ENCODE results near the gene DMRT3. TPM values are rescaled to one million over a fixed set of nuclear protein-coding genes. Genes with fewer than 3 reads are reported as not detected.
A peak's percentile ranks its signal among the peaks of the same experiment; 100 is the strongest.

The DMRT3 gene
- total RNA-seq, 1 experiment from 2014 or later, result not detected

DNA sequence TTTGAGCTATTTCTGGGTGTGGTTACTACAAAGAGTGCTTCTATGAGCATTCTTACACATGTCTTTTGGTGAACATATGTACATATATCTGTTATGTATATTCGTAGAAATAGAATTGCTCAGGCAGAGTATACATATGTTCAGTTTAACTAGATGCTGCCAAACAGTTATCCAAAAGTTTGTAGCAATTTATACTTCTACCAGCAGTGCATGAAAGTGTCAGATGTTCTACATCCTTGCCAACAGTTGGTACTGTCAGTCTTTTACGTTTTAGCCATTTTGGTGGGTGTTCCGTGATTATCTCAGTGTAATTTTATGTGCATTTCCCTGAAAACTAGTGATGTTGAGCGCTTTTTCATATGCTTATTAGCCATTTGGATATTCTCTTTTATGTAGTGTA lies 37.8 kb downstream of the DMRT3 start:
- H3K9me2 ChIP-seq (ENCODE audit: insufficient read depth), result no peaks in the 10 kb centered on the region
- TF ChIP-seq, protein P1, sequence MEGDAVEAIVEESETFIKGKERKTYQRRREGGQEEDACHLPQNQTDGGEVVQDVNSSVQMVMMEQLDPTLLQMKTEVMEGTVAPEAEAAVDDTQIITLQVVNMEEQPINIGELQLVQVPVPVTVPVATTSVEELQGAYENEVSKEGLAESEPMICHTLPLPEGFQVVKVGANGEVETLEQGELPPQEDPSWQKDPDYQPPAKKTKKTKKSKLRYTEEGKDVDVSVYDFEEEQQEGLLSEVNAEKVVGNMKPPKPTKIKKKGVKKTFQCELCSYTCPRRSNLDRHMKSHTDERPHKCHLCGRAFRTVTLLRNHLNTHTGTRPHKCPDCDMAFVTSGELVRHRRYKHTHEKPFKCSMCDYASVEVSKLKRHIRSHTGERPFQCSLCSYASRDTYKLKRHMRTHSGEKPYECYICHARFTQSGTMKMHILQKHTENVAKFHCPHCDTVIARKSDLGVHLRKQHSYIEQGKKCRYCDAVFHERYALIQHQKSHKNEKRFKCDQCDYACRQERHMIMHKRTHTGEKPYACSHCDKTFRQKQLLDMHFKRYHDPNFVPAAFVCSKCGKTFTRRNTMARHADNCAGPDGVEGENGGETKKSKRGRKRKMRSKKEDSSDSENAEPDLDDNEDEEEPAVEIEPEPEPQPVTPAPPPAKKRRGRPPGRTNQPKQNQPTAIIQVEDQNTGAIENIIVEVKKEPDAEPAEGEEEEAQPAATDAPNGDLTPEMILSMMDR (conservative IDR thresholded peaks at IDR 0.05), result no peak
- TF ChIP-seq EZH2 (IDR thresholded peaks at IDR 0.05; ENCODE audit: low read depth), result no peak
- no TSS peak for BruUV-seq (replicated peaks)
- no peaks in the 10 kb centered on the region for H3K9me3 ChIP-seq (ENCODE audit: insufficient read depth, low read depth)
- intact Hi-C loops (cut with micrococcal nuclease; ENCODE audit: unreplicated experiment), result loop anchor here (10.0 kb wide), 1 partner anchor 591 kb away; no protein-coding TSS in a partner anchor
- H2AFZ ChIP-seq, result no peak overlapping the region
- H3K4me2 ChIP-seq, result no peak overlapping the region
- H3K27me3 ChIP-seq (ENCODE audit: insufficient read depth, low read depth), result peaks cover 12% of the 10 kb centered on the region; the same call in 1 of the 2 replicates
- H4K20me1 ChIP-seq (ENCODE audit: insufficient read depth), result no peaks in the 10 kb centered on the region
- CTCF ChIA-PET, result no interaction called here
- H3F3A ChIP-seq (ENCODE audit: insufficient read depth, low read depth), result no peaks in the 10 kb centered on the region
- POLR2A ChIA-PET (ENCODE audit: unreplicated experiment), result no interaction called here
- H3K4me1 ChIP-seq (replicated peaks; ENCODE audit: insufficient read depth), result no peaks in the 10 kb centered on the region
- no peaks in the 10 kb centered on the region for H3K36me3 ChIP-seq (ENCODE audit: low read depth)
- no peak for DNase-seq
- H3K27ac ChIP-seq, result no peak overlapping the region
- no peaks in the 10 kb centered on the region for H3K79me2 ChIP-seq (ENCODE audit: low read depth)
- no peak overlapping the region for H3K4me3 ChIP-seq

DNA sequence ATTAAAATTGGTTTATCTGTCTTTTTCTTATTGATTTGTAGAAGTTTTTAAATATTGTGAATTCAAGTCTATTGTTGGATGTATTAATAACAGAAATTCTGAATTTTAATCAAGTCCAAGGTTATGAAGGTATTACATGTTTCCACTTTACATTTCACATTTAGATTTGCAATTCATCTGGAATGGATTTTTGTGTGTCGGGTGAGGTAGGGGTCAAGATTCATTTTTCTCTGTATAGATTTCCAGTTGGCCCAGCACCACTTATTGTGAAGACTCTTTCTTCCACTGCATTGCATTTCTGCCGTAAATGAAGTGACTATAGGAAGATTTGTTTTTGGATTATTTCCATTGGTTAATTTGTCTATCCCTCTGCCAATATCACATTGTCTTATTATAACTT lies 38.2 kb downstream of the DMRT3 start:
- no peaks in the 10 kb centered on the region for H3K79me2 ChIP-seq (ENCODE audit: low read depth)
- ChIA-PET POLR2A (ENCODE audit: unreplicated experiment) (no interaction called here), CTCF (no interaction called here)
- TF ChIP-seq EZH2 (IDR thresholded peaks at IDR 0.05; ENCODE audit: low read depth), result no peak
- TF ChIP-seq, protein P1 (conservative IDR thresholded peaks at IDR 0.05), result no peak
- H4K20me1 ChIP-seq (ENCODE audit: insufficient read depth), result no peaks in the 10 kb centered on the region
- H3K9me3 ChIP-seq (ENCODE audit: insufficient read depth, low read depth), result no peaks in the 10 kb centered on the region
- no peaks in the 10 kb centered on the region for H3K36me3 ChIP-seq (ENCODE audit: low read depth)
- no peak overlapping the region for H2AFZ ChIP-seq
- no peak overlapping the region for H3K4me2 ChIP-seq
- DNase-seq, result no peak
- no peak overlapping the region for H3K4me3 ChIP-seq
- H3K4me1 ChIP-seq (replicated peaks; ENCODE audit: insufficient read depth), result no peaks in the 10 kb centered on the region
- peaks cover 12% of the 10 kb centered on the region; the same call in 1 of the 2 replicates for H3K27me3 ChIP-seq (ENCODE audit: insufficient read depth, low read depth)
- no peaks in the 10 kb centered on the region for H3F3A ChIP-seq (ENCODE audit: insufficient read depth, low read depth)
- no TSS peak for BruUV-seq (replicated peaks)
- intact Hi-C loops (cut with micrococcal nuclease; ENCODE audit: unreplicated experiment), result loop anchor here (10.0 kb wide), 1 partner anchor 590 kb away; no protein-coding TSS in a partner anchor
- H3K9me2 ChIP-seq (ENCODE audit: insufficient read depth), result no peaks in the 10 kb centered on the region
- no peak overlapping the region for H3K27ac ChIP-seq

DNA sequence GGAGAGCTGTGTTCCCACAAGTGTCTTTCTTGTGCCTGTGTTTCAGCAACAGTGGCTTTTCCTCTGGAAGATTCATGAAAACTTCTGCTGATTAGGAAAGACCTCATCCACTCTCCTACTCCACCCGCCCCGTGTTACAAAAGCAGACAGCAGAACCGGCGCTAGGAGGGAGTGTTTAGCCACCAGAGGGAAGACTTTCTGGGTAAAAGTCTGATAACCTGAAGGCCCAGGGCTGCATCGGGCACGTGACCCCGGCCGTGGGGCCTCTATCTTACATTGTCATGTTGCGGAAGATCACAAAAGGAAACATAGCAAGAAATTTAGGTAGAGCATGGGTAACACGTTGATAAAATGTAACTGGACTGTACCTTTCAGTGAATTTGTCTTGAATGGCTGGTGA lies 41.7 kb downstream of the DMRT3 start:
- no peaks in the 10 kb centered on the region for H3F3A ChIP-seq (ENCODE audit: insufficient read depth, low read depth)
- POLR2A ChIA-PET (ENCODE audit: unreplicated experiment), result no interaction called here
- H3K4me1 ChIP-seq (replicated peaks; ENCODE audit: insufficient read depth), result no peaks in the 10 kb centered on the region
- no TSS peak for BruUV-seq (replicated peaks)
- no peak overlapping the region for H3K4me3 ChIP-seq
- no peaks in the 10 kb centered on the region for H4K20me1 ChIP-seq (ENCODE audit: insufficient read depth)
- no peaks in the 10 kb centered on the region for H3K79me2 ChIP-seq (ENCODE audit: low read depth)
- H2AFZ ChIP-seq, result no peak overlapping the region
- no peaks in the 10 kb centered on the region for H3K9me3 ChIP-seq (ENCODE audit: insufficient read depth, low read depth)
- CTCF ChIA-PET, result no interaction called here
- no peak overlapping the region for H3K27ac ChIP-seq
- DNase-seq, result no peak
- no peaks in the 10 kb centered on the region for H3K36me3 ChIP-seq (ENCODE audit: low read depth)
- peaks cover 12% of the 10 kb centered on the region; the same call in 1 of the 2 replicates for H3K27me3 ChIP-seq (ENCODE audit: insufficient read depth, low read depth)
- no peaks in the 10 kb centered on the region for H3K9me2 ChIP-seq (ENCODE audit: insufficient read depth)
- intact Hi-C loops (cut with micrococcal nuclease; ENCODE audit: unreplicated experiment), result loop anchor here (10.0 kb wide), 1 partner anchor 587 kb away; no protein-coding TSS in a partner anchor
- H3K4me2 ChIP-seq, result no peak overlapping the region
- no peak for TF ChIP-seq EZH2 (IDR thresholded peaks at IDR 0.05; ENCODE audit: low read depth)
- TF ChIP-seq, protein P1 (conservative IDR thresholded peaks at IDR 0.05), result peak; percentile 30; the same call in 1 of the 2 replicates
